Fibroblast of lung (primary cell): ENCODE data around the gene CHMP2A. TPM values are rescaled to one million over a fixed set of nuclear protein-coding genes. Genes with fewer than 3 reads are reported as not detected.

Experiments used
- DNase-seq, 2 donors: peaks; one replicate each; pipeline versions ENCODE4 v3.0.0 to v3.0.0-alpha.2; 2010; ENCODE audit warnings: low read depth in 2 of 2
- H2AFZ ChIP-seq: 2 replicates; pipeline ENCODE4 v1.5.1; 2012; ENCODE audit warnings: low read length, control low read depth, inconsistent platforms
- H3K27ac ChIP-seq: 2 replicates; pipeline ENCODE4 v1.5.1; 2011; ENCODE audit warnings: low read length, control low read depth; ENCODE audit not compliant: insufficient read depth
- H3K27me3 ChIP-seq: 2 replicates; pipeline ENCODE4 v1.5.1; 2011; ENCODE audit warnings: mild to moderate bottlenecking, low read length; ENCODE audit not compliant: control insufficient read depth, insufficient read depth
- H3K36me3 ChIP-seq: 2 replicates; pipeline ENCODE4 v1.5.1; 2011; ENCODE audit warnings: low read length; ENCODE audit not compliant: control insufficient read depth, insufficient read depth
- H3K4me1 ChIP-seq: 2 replicates; pipeline ENCODE4 v1.5.1; 2011; ENCODE audit warnings: low read length; ENCODE audit not compliant: control insufficient read depth, insufficient read depth; ENCODE audit errors: extremely low read depth
- H3K4me2 ChIP-seq: 2 replicates; pipeline ENCODE4 v1.5.1; 2011; ENCODE audit warnings: low read length, control low read depth; ENCODE audit not compliant: insufficient read depth; ENCODE audit errors: extremely low read depth
- H3K4me3 ChIP-seq, 4 experiments: fragments of 200-600 bp in 1 of 4; sonication (generic) in 1 of 4; replicated peaks in 1 of 4; 2 replicates each; pipeline ENCODE4 v1.5.1; 2011 to 2016; ENCODE audit warnings: low read length in 4 of 4, low read depth in 3 of 4, mild to moderate bottlenecking in 3 of 4, control low read depth in 2 of 4, inconsistent platforms in 1 of 4, mixed read lengths in 1 of 4; ENCODE audit not compliant: insufficient read depth in 1 of 4; ENCODE audit errors: control extremely low read depth in 1 of 4
- H3K79me2 ChIP-seq: 2 replicates; pipeline ENCODE4 v1.5.1; 2012; ENCODE audit warnings: mild to moderate bottlenecking, low read length, inconsistent platforms; ENCODE audit not compliant: control insufficient read depth, insufficient read depth
- H3K9ac ChIP-seq: 2 replicates; pipeline ENCODE4 v1.5.1; 2011; ENCODE audit warnings: mild to moderate bottlenecking, low read length, control low read depth; ENCODE audit not compliant: insufficient read depth
- H3K9me3 ChIP-seq: 2 replicates; pipeline ENCODE4 v1.5.1; 2012; ENCODE audit warnings: low read depth, low read length; ENCODE audit not compliant: control insufficient read depth, insufficient read depth
- H4K20me1 ChIP-seq: 2 replicates; pipeline ENCODE4 v1.5.1; 2011; ENCODE audit warnings: low read length; ENCODE audit not compliant: control insufficient read depth, insufficient read depth; ENCODE audit errors: extremely low read depth
- CTCF ChIP-seq, 2 donors: IDR thresholded peaks in 1 of 2; conservative IDR thresholded peaks in 1 of 2; 1 replicate in 1 of 2; 2 replicates in 1 of 2; pipeline ENCODE4 v1.5.1; 2011 to 2012; ENCODE audit warnings: low read length in 2 of 2, control low read depth in 1 of 2, inconsistent platforms in 1 of 2, low read depth in 1 of 2, mild to moderate bottlenecking in 1 of 2
- EZH2 ChIP-seq: IDR thresholded peaks from 2 replicates; pipeline ENCODE4 v1.5.1; 2012; ENCODE audit warnings: low read length, control low read depth, mild to moderate bottlenecking; ENCODE audit errors: missing control alignments
- polyA plus RNA-seq, 2 donors: library from polyadenylated mRNA; depleted of rRNA in 1 of 2; stranded (reverse) in 1 of 2; unstranded in 1 of 2; fragments of >200 nt; gene quantifications; 2 replicates each; pipeline ENCODE4 v1.2.1, GENCODE V29; 2011 to 2012; ENCODE audit warnings: missing spikeins in 1 of 2
- total RNA-seq: library from RNA; depleted of rRNA; stranded (reverse); fragments of >200 nt; gene quantifications from 2 replicates; pipeline ENCODE4 v1.2.1, GENCODE V29; 2014

CHMP2A gene
- total and polyA plus RNA-seq, 2 donors (not counting 1 experiment from before 2014, with no cell fraction given): 146 to 215 TPM

- H3K4me1 ChIP-seq: peaks cover 11% of the 10 kb centered on the region
- H4K20me1 ChIP-seq: no peaks in the 10 kb centered on the region
- no peaks in the 10 kb centered on the region for H3K9me3 ChIP-seq
- H3K27me3 ChIP-seq: no peaks in the 10 kb centered on the region
- peak within 1 kb of the TSS; percentile 58 to 91 (median 77) for H3K4me3 ChIP-seq
- H2AFZ ChIP-seq: peak within 1 kb of the TSS; percentile 89
- H3K9ac ChIP-seq: peak within 1 kb of the TSS; percentile 94
- peak; percentile 100 for DNase-seq
- H3K79me2 ChIP-seq: peaks cover 11% of the 10 kb centered on the region
- H3K27ac ChIP-seq: peak within 1 kb of the TSS; percentile 98
- TF ChIP-seq EZH2: no peak
- TF ChIP-seq CTCF (conservative IDR thresholded peaks at IDR 0.05 in 1 of 2, IDR thresholded peaks at IDR 0.05 in 1 of 2; ENCODE audit: low read depth in 1 of 2, low read length in 2 of 2): no peak
- peak within 1 kb of the TSS; percentile 100 for H3K4me2 ChIP-seq
- H3K36me3 ChIP-seq: peaks cover 15% of the 10 kb centered on the region
Measured at GRCh38 chr19:58572818-58573657, 18.1 kb upstream of the CHMP2A start, which contains the start of gene MZF1. Gene MZF1, minus strand, starts transcription at chr19:58573335. Its CDS starts 1,946 bp downstream, at chr19:58571389.

DNA sequence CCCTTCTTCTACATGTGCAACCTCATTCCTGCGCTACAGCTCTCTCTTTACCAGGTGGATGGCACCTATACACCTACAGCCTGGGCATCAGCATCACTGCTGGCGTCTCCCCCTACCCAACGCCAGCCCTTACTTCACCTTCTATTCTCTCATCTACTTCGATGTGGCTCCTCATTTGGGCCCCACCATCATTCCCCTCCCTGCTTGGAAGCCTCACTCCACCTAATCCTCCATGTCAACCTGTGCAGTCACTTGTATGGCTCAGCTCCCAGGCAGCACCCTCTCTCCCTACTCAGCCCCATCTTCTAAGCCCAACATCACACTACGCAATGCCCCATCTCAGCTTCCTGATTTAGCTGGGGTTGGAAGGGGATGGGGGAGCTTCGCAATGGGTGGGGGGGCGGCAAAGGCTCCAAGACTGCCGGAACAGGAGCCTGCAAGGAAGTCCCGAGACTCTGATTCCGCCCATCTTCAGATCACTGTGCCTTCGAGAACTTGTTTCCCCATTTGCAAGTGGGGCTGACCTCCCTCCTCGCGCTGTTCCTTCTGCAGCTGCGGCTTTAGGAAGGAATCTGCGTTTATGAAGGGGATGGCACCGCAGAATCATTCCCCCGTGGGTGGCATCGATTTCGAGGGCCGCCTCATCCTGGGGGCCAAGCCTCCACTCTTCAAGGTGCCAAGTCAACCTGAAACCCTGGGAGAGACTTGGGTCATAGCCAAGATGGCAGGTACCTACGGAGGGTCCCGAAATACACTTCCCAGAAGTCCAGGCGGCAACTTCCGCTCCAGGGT is 17.3 kb upstream of the CHMP2A start:
- DNase-seq: no peak
- H3K27ac ChIP-seq: peak overlapping the region; percentile 98
- no peaks in the 10 kb centered on the region for H3K9me3 ChIP-seq
- H3K4me3 ChIP-seq: peak overlapping the region; percentile 58 to 91 (median 77)
- peaks cover 11% of the 10 kb centered on the region for H3K4me1 ChIP-seq
- H3K27me3 ChIP-seq: no peaks in the 10 kb centered on the region
- peaks cover 8% of the 10 kb centered on the region for H3K79me2 ChIP-seq
- TF ChIP-seq EZH2: no peak
- no peak for TF ChIP-seq CTCF (conservative IDR thresholded peaks at IDR 0.05 in 1 of 2, IDR thresholded peaks at IDR 0.05 in 1 of 2; ENCODE audit: low read depth in 1 of 2, low read length in 2 of 2)
- H4K20me1 ChIP-seq: no peaks in the 10 kb centered on the region
- peaks cover 14% of the 10 kb centered on the region for H3K36me3 ChIP-seq
- peak overlapping the region; percentile 98 for H3K4me2 ChIP-seq
- peak overlapping the region; percentile 64 for H2AFZ ChIP-seq
- H3K9ac ChIP-seq: peak overlapping the region; percentile 94

DNA sequence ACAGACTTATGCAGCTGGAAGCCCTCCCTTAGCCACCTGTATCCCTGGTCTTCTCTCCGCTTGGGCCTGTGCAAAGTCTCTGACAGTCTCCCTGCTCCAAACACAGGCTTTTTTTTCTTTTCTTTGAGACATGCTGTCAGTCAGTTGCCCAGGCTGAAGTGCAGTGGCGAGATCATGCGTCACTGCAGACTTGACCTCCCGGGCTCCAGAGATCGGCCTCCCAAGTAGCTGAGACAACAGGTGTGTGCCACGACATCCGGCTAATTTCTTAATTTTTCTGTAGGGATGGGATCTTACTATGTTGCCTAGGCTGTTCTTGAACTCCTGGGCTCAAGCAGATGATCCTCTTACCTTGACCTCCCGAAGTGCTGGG is 16.7 kb upstream of the CHMP2A start:
- H2AFZ ChIP-seq: no peak overlapping the region
- H3K27ac ChIP-seq: no peak overlapping the region
- H4K20me1 ChIP-seq: no peaks in the 10 kb centered on the region
- H3K4me2 ChIP-seq: no peak overlapping the region
- no peak overlapping the region for H3K4me3 ChIP-seq
- peaks cover 14% of the 10 kb centered on the region for H3K36me3 ChIP-seq
- DNase-seq: no peak
- H3K27me3 ChIP-seq: no peaks in the 10 kb centered on the region
- no peaks in the 10 kb centered on the region for H3K9me3 ChIP-seq
- peaks cover 8% of the 10 kb centered on the region for H3K79me2 ChIP-seq
- no peak for TF ChIP-seq EZH2
- no peak overlapping the region for H3K9ac ChIP-seq
- H3K4me1 ChIP-seq: peaks cover 11% of the 10 kb centered on the region
